Measurements from ENCODE around the gene USP3. TPM values are rescaled to one million over a fixed set of nuclear protein-coding genes. Genes with fewer than 3 reads are reported as not detected.

Gene USP3
- total and polyA plus RNA-seq, 9 donors = 21.1 to 76.0 (median 60.1) TPM

DNA sequence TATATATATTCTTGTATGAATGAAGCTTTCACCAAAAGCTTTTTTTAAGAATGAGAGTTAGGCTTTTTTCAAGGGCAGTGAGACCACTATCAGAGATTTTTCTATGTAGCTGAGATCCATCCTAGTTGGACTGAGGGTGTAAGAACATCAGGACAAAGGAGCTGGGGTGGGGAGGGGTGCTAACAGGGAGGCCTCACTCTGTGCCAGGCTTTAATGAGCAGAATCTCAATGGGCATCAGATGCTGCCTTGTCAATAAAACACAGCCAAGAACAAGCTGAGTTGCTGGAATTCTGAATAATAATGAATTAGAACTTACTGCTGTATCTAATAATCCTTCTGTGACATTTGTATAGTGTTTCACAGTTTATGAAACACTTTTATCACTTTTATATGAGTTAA is 41.4 kb upstream of the USP3 start:
- no peak overlapping the region for H3K27ac ChIP-seq
- intact Hi-C loops (cut with DNase I) = loop anchor here in 1 of 4 donors (10.0 kb wide), 1 partner anchor 602 kb away; no protein-coding TSS in a partner anchor

DNA sequence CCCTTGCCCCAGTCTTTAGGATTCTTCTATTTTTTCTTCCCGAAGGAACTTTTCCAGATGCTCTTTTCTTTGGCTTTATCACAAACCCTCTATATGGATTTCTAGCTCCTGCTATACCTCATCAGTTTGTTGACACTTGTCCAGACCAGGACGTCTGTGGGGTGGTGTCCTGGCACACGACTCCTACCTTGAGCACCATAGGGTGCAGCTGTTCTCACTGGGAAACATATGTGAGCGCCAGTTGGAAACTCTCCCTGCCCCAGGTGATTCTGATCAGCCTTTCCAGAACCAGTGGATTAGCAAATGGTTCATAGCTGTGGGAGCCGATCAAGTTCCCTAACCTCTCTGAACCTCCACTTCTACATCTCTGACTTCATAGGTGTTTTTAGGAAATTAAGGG is 40.6 kb upstream of the USP3 start:
- no peaks in the 10 kb centered on the region for H3K9me3 ChIP-seq
- H3K27me3 ChIP-seq = no peaks in the 10 kb centered on the region
- intact Hi-C loops (cut with DNase I) = loop anchor here in 1 of 4 donors (10.0 kb wide), 1 partner anchor 601 kb away; no protein-coding TSS in a partner anchor
- DNase-seq = no peak
- no peaks in the 10 kb centered on the region for H3K4me1 ChIP-seq (ENCODE audit: insufficient read depth)
- no peak overlapping the region for H3K27ac ChIP-seq
- no peaks in the 10 kb centered on the region for H3K36me3 ChIP-seq
- H3K4me3 ChIP-seq = no peak overlapping the region
- 30 to 39% (median 38%) methylated on average over 5 of the region's 5 CpGs for whole genome bisulfite sequencing, 3 donors
- TF ChIP-seq POLR2A (IDR thresholded peaks at IDR 0.05) = no peak
- TF ChIP-seq EP300 (IDR thresholded peaks at IDR 0.05) = no peak
- TF ChIP-seq, protein P1, sequence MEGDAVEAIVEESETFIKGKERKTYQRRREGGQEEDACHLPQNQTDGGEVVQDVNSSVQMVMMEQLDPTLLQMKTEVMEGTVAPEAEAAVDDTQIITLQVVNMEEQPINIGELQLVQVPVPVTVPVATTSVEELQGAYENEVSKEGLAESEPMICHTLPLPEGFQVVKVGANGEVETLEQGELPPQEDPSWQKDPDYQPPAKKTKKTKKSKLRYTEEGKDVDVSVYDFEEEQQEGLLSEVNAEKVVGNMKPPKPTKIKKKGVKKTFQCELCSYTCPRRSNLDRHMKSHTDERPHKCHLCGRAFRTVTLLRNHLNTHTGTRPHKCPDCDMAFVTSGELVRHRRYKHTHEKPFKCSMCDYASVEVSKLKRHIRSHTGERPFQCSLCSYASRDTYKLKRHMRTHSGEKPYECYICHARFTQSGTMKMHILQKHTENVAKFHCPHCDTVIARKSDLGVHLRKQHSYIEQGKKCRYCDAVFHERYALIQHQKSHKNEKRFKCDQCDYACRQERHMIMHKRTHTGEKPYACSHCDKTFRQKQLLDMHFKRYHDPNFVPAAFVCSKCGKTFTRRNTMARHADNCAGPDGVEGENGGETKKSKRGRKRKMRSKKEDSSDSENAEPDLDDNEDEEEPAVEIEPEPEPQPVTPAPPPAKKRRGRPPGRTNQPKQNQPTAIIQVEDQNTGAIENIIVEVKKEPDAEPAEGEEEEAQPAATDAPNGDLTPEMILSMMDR (IDR thresholded peaks at IDR 0.05) = no peak

More for the DNA sequence above, 41.4 kb upstream of the USP3 start:
- Histone ChIP-seq H3K4me3 (no peak overlapping the region), H3K36me3 (no peaks in the 10 kb centered on the region), H3K9me3 (no peaks in the 10 kb centered on the region), H3K4me1 (ENCODE audit: insufficient read depth) (no peaks in the 10 kb centered on the region), H3K27me3 (no peaks in the 10 kb centered on the region)
- DNase-seq = no peak
- TF ChIP-seq POLR2A (IDR thresholded peaks at IDR 0.05) (no peak), EP300 (IDR thresholded peaks at IDR 0.05) (no peak)
- TF ChIP-seq, protein P1 (IDR thresholded peaks at IDR 0.05) = no peak

DNA sequence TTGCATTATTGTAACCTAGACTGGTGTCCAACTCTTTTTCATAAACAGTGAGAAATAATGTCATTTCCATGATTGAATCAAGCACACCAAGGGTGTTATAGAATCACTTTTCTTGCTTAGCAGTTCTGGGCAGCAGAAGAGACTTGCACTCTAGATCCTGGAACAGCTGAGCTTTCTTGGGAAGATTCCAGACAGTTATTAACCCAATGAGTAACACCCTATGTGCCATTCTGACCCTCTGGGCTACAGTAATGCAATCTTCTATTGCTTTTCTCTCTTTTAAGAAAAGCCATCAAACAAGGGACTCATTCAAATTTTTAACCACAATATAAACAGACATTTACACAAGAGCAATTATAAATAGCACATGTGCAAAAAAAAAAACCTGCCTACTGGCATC is 39.3 kb upstream of the USP3 start:
- intact Hi-C loops (cut with DNase I) = loop anchor here in 1 of 4 donors (10.0 kb wide), 1 partner anchor 600 kb away; no protein-coding TSS in a partner anchor
- Histone ChIP-seq H3K4me1 (ENCODE audit: insufficient read depth) (no peaks in the 10 kb centered on the region), H3K27me3 (no peaks in the 10 kb centered on the region), H3K4me3 (no peak overlapping the region), H3K27ac (no peak overlapping the region), H3K36me3 (no peaks in the 10 kb centered on the region), H3K9me3 (no peaks in the 10 kb centered on the region)
- DNase-seq = no peak
- TF ChIP-seq POLR2A (IDR thresholded peaks at IDR 0.05) (no peak), EP300 (IDR thresholded peaks at IDR 0.05) (no peak)
- TF ChIP-seq, protein P1 (IDR thresholded peaks at IDR 0.05) = no peak

DNA sequence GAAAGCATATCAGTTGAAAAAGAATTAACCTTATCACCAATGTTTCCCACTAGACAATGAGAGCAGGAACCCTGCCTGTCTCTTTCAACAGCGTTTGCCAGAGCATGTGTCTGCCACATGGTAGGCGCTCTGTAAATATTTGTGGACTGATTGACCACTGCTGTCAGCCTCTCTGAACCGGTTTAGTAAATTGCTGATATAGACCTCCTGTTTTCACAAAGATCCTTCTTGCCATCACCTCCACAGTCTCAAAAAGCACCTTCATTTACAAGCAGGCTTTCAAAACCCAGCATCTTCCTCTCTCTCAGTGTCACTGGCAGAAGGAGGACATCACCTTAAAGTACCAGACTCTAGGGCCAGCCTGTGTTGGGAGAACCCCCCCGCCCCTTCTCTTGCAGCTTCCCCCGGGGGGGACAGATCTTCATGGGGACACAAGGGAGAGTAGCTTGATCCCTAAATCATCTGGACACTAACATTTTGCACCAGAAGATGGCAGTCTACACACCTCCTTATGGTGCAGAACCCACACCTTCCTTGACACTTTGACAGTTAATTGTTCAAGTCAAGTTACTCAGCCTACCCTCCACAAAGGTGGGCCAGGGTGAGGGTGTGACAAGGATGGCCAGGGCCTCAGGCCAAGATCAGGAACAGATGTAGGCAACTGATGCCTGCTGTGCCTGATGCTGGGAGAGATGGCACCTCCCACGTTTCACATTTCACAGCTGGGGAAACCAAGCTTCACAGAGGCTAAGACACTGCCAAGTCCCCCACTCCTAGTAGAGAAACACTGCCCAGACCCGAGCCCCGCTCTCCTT is 37.8 kb upstream of the USP3 start:
- no peak overlapping the region for H3K4me3 ChIP-seq
- H3K27ac ChIP-seq = no peak overlapping the region
- no peaks in the 10 kb centered on the region for H3K36me3 ChIP-seq
- intact Hi-C loops (cut with DNase I) = loop anchor here in 1 of 4 donors (10.0 kb wide), 1 partner anchor 598 kb away; no protein-coding TSS in a partner anchor
- TF ChIP-seq, protein P1 (IDR thresholded peaks at IDR 0.05) = peak; percentile 24 to 50 (median 49)
- TF ChIP-seq POLR2A (IDR thresholded peaks at IDR 0.05) = no peak
- 11 to 20% (median 17%) methylated on average over 8 of the region's 8 CpGs for WGBS, 3 donors
- peak in 1 of 5 donors; percentile 24 for DNase-seq
- no peaks in the 10 kb centered on the region for H3K27me3 ChIP-seq
- no peaks in the 10 kb centered on the region for H3K4me1 ChIP-seq (ENCODE audit: insufficient read depth)
- no peaks in the 10 kb centered on the region for H3K9me3 ChIP-seq
